Measurements from ENCODE around the gene HADHA.
"Not testable (repeated sequence)": the region's sequence is repeated elsewhere in the genome, so short reads cannot be mapped to it uniquely, and the experiment has no call there.

HADHA gene

DNA sequence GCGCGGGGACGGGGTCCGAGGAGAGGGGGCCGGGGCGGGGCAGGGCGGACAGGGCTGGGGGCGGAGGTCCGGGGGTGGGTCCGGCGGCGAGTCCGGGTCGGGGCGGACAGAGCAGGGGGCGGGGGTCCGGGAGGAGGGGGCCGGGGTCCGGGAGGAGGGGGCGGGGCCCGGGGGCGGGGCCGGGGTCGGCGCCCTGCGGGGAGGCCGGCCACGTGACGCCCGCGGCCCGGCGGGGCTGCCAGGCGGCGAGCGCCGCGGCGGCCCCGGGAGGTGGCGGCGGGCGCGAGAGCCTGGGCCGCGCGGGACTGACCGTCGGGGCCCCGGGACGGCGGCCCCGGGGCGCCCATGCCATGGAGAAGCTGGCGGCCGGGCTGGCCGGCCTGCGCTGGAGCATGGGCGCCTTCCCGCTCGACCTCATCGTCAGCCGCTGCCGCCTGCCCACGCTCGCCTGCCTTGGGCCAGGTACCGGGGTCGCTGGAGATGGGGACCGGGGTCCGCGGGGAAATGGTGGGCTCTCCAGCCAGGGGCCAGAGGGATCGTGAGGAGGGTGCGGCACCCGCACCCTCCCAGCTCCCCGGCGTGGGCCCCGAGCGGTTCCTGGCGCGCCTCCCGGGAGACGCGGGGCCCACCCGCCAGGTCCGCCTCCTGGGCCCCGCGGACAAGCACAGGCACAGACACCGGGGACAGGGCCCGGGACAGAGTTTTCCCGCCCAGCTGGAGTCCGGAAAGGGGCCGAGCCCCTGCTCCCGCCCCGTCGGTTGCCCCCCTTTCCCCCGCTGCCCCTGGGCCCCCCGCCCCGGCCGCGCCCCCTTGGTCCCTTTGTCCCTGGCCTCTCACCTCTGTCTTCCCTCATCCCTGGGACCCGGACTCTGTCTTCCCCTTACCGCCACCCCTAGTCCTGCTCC, 71.3 kb downstream of the HADHA start, which contains the start of gene GAREM2:
Gene GAREM2, plus strand, starts transcription at position 218 of the 905 bp plus-strand sequence. Its CDS starts 133 bp downstream, at position 351.
- DNase-seq = no peak

DNA sequence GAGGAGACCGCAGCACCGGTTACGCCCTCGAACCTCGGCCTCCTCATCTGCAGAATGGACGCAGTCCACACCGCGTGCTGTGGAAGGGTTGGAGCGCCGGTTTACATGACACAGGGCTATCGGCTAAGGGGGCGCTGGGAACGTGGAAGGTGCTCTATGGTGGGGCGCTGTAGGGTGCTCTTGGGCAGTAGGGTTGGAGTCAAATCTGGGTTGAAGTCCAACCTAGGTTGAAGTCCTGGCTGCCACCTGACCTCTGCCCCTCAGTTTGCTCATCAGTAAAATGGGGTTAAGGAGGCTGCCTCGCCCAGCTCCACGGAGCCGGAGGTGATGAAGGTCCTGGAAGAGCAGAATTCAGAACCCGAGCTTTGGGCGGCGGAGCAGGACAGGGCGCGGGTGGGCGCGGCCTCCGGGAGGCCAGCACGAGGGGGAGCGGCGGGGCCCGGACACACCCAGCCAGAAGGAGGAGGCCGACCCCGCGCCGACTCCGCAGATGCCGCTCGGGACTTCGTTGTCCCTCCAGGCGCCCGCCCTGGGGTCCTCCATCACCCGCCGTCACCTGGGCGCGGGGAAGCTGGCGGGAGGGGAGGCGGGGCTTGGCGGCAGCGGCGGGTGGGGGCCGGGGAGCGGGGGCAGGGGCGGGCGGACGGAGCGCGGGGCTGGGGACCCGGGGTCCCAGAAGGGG, 72.1 kb downstream of the HADHA start:
- DNase-seq = no peak

DNA sequence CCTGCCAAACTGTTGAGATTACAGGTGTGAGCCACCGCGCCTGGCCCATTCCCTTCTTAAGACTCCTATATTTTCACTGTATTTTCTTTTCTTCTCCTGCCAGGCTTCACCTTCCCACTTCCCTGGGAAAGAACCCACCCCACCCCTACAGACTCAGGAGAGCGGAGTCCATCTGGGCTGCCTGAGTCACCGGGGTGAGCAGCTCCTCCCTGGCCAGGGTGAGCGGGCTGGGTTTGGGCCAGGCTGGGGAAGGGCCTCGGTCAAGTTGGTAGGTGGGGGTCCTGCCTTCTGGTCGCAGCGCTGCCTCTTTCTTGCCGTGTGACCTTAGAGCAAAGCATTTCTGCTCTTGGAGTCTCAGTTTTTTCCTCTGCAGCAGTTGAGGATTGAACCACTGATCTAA, 73.6 kb downstream of the HADHA start:
- DNase-seq = no peak

DNA sequence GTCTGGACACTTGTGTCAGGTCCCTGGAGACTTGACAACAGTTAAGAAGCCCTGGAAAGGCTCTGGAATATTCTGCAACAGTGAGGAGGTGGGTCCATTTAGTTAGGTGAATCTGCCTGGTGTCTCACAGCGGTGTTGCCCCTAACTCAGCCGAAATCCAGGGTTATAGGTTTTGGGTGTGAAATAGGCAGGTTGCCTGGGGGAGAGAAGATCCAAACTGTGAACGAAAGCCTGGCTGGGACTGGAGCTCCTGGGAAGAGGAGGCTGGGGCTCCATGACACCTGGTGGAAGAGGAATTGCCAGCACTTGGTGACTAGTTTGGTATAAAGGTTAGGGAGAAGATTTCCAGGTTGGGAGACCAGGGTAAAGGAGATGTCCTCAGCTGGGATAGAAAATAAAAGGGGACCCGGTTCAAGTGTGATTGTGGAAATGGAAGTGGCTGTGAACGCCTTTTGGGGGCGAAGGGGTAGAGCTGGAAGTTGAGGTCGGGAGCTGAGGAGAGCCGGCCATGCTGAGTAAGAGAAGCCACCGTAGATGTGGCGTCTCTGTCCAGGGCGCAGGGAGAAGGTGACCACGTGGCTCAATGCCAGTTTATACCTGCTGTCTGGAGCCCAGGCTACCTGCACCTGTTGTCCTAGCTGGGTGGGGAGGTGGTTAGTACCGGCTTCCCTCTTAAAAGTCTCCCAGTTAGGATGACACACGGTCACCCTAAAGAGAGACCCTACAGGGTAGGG, 74.6 kb downstream of the HADHA start:
- no peak for DNase-seq

DNA sequence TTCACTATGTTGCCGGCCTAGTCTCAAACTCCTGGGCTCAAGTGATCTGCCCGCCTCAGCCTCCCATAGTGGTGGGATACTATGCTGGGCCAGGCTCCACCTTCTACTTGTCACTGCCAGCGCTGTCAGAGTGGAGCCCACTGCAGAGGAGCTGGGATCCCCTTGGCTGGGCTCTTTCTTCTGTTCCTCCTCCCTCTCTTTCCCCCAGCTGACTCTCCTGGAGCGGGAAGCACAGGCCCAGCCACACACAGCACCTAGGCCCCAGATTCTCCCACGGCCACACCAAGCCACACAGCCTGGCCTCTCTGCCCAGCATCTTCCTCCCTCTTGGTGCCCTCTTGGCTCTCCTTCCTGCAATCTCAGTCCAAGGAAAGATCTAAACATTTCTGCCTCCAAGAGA, 75.2 kb downstream of the HADHA start:
- no peak for DNase-seq

DNA sequence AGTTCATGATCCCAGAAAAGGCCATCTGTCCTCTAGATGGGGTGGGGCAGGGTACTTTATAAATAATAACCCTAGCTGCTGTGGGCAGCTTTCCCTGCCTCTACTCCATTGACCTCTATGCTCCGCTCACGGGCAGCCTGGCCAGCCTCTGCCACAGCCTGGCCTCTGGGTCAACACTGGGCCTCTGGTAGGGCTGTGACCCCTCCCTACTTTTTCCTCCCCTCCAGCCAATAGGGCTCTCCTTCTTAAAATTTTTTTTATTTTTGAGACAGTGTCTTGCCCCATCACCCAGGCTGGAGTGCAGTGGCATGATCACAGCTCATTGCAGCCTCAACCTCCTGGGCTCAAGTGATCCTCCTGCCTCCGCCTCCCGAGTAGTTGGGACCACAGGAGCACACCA, 75.6 kb downstream of the HADHA start:
- DNase-seq = no peak

DNA sequence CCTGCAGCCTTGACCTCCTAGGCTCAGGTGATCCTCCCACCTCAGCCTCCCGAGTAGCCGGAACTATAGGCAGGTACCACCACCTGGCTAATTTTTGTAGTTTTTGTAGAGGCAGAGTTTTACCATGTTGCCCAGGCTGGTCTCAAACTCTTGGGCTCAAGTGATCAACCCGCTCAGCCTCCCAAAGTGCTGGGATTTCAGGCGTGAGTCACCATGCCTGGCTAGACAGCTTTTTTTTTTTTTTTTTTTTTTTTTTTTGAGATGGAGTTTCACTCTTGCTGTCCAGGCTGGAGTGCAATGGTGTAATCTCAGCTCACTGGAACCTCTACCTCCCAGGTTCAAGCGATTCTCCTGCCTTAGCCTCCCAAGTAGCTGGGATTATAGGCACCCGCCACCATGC, 77.9 kb downstream of the HADHA start:
- DNase-seq = not testable (repeated sequence)

DNA sequence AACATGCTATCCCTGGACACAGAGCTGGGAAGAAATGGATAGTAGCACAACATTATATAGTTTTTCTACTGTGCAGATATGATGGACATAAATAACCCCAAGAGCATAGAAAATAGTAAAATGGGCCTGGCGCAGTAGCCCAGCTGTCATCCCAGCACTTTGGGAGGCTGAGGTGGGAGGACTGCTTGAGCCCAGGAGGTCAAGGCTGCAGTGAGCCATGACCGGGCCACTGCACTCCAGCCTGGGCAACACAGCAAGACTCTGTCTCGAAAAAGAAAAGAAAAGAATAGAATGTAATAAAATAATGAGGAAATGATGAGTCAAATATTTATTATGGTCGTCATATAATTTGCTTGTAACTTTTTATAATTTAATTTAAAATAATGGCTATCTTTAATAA, 79.0 kb downstream of the HADHA start:
- DNase-seq = no peak

DNA sequence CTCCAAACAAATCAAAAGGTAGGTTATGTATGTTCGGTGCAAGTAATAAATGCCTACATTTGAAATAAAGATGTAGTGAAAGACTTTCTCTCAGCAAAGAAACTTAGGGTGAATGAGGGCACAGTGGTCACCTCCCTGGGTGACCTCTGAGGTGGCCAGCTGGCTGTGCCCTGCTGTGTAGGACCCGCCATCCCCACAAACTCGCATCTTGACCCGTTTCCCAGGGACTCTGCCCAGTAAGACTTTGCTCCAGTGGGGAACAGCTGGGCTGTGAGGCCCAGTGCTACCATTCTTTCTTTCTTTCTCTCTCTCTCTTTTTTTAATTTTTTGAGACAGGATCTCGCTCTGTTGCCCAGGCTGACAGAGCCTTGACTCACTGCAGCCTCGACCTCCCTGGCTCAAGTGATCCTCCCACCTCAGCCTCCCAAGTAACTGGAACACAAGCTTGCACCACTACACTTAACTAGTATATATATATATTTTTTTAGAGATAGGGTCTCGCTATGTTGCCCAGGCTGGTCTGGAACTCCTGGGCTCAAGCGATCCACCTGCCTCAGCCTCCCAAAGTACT, 79.7 kb downstream of the HADHA start:
- DNase-seq = no peak

DNA sequence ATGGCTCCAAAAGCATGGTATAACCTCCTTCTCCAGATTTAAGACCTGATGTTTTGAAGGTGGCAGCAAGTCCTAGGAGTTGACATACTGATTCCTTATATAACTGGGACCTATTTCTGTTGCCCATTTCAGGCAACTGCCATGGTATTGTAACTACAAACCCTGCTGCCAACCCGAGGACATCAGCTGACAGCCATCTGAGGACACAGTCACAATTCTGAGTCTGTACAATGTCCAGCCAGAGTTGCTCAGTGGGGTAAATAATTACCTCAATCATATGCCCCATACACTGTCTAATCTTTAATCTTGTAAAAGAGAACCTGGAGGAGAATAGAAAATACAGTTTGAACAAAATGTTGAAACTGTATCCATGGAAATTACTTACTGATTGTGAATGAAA, 80.2 kb downstream of the HADHA start:
- no peak for DNase-seq

DNA sequence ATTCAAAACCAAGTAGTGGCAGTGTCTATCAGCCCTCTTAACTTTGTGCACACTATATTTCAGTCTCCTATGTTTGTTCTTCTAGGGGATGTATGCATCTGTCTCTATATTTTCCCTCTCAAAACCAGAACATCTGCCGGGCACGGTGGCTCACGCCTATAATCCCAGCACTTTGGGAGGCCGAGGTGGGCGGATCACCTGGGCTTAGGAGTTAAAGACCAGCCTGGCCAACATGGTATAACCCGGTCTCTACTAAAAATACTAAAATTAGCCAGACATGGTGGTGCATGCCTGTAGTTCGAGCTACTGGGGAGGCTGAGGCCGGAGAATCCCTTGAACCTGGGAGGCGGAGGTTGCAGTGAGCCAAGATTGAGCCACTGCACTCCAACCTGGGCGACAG, 81.5 kb downstream of the HADHA start:
- DNase-seq = no peak

DNA sequence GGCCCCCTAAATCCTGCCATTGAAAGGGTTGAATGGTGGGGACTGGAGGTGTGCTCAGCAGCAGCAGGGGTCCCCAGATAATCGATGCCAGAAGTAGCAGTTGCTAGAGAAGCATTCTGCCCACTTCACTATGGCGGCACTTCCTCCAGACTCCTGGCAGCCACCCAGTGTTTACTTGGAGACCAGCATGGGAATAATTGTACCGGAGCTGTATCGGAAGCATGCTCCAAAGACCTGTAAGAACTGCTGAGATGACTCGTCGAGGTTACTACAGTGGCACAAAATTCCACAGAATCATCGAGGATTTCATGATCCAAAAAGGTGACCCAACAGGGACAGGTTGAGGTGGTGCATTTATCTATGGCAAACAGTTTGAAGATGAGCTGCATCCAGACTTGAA, 82.5 kb downstream of the HADHA start:
- no peak for DNase-seq

DNA sequence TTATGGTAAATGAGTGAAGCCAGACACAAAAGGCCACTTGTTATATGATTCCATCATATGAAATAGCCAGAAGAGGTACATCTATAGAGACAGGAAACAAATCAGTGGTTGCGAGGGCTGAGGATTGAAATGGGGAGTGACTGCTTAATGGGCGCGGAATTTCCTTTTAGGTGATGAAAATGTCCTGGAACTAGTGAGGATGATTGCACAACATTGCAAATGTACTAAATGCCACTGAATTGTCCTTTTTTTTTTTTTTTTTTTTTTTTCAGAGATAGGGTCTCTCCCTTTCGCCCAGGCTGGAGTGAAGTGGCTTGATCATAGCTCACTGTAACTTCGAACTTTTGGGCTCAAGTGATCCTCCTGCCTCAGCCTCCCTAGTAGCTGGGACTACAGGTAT, 86.9 kb downstream of the HADHA start:
- no peak for DNase-seq

DNA sequence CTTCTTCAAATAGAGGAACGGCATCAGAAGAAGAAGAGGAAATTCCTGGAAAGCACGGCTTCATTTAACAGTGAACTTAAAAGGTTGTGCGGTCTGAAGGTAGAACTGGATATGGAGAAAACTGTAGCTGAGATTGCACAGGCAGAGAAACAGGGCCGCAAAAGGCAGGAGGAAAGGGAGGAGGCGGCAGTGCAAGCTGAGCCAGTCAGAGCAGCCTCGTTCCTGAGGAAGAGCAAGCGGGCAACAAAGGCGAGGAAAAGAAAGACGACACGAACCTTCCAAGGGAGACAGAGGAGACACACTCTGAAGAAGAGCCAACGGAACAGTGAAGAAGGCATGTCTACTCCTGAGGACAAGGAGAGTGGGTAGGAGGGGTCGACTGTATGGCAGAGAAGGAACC, 94.2 kb downstream of the HADHA start:
- DNase-seq = no peak

DNA sequence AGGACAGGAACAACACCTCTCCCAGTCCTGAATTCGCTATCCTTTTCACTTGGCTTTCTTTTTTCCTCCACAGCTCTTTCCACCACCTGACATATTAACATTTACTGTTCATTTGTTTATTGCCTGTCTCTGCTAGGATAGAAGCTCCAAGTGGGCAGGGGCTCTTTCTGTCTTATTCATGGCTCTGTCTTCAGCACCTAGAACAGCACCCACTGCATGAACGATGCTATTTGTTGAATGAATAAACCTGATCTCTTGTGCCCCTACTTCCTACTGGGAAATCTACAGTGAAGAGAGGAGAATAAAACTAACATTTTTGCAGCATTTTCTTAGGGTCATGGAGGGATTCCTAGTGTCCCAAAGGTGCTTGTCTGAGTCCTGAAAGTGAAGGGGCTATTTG, 95.9 kb downstream of the HADHA start:
- no peak for DNase-seq

DNA sequence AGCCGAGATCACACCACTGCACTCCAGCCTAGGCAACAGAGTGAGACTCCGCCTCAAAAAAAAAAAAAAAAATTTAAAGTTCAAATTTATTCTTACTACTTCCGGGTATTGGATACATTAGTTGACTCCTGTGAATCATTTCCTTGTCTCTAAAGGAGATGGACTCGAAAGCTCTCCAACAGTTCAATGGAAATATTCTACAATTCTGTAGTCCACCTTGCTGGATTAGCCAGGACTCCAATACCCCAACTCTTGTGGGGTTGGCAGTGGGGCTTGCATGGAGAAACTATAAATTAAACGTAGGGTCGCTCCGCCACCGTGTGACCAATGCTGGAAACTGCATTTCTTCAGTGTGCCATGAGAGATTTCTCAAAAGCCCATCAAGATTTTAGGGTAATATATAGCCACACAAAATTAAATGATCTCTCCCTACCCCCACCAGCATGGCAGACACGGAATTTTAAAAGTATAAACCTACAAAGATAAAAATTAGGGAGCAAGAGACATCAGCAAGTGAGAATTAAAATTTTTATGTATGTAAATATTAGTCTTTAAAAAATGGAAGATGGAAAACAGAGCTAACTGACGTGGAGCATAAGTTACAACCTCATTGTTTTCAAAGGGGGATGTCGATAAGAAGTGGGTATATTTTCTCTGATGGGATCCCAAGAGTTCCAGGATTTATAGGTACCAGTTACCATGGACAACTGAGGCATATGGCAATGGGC, 99.3 kb downstream of the HADHA start:
- peak; percentile 49 to 64 for DNase-seq

DNA sequence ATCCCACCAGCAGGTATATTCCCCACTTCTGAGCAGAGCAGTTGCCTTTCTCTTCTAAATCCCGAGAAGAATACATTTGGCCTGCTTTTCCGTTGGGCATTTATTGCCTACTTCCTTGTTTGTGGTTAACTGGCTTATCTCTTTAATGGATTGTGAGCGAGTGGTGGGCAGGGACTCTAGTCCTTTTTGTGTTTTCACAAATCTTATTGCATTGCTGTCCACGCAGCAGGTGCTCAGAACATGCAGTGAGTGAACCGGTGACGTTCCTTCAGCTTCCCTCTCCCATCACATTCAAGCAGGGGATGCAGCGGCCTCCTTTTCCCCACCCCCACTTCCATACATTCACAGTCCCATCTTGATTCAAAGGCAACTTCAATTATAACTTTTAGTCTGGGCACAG, 100.4 kb downstream of the HADHA start:
- DNase-seq = no peak

DNA sequence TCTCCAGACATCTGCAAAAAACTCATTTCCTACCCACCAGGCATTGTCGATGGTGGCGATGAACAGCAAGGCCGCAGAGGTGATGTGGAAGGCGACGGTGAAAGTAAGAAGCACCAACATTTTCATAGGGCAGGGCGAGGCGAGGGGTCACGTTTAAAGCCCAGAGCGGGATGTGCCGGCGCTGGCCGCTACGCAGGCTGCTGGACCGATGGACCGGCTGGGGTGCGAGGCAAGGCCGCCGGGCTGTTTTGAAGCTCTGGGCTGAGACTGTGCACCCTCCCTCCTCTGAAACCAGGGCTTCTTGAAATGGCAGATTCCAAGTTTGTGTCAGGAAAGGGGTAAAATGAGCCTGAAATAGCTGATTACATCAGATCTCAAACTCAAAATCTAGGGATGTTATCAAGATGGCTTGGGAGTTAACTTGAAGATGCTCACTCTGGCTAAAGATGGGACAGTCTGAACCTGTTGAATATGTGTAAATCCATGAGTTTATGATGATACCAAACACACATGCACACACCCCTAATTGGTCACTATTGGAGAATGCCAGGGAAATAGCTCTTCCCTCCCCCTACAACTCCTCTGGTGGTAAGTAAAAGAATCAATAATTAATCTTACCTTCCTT, 103.2 kb downstream of the HADHA start:
- no peak for DNase-seq

Measured in activated CD4-positive, alpha-beta T cell treated with anti-CD3 and anti-CD28 coated beads for 4 hours (primary cell).